HepG2 (cell line): ENCODE results near the gene LPXN. TPM values are rescaled to one million over a fixed set of nuclear protein-coding genes. Genes with fewer than 3 reads are reported as not detected.
A peak's percentile ranks its signal among the peaks of the same experiment; 100 is the strongest.

ENCODE experiments used
- ATF1 ChIP-seq: IDR thresholded peaks from 2 replicates; pipeline ENCODE4 v1.6.1; 2016; ENCODE audit warnings: mild to moderate bottlenecking, control low read depth
- CEBPG ChIP-seq: IDR thresholded peaks from 2 replicates; pipeline ENCODE4 v1.6.1; 2016
- FOXA3 ChIP-seq: IDR thresholded peaks from 2 replicates; pipeline ENCODE4 v1.6.1; 2016; ENCODE audit warnings: missing genetic modification reagents, missing compliant biosample characterization
- GATAD2A ChIP-seq: IDR thresholded peaks from 2 replicates; pipeline ENCODE4 v1.6.1; 2016
- HDAC2 ChIP-seq: sonication (generic); formaldehyde crosslinking; IDR thresholded peaks from 2 replicates; pipeline ENCODE4 v1.4.0; 2020; ENCODE audit warnings: missing genetic modification reagents
- HMG20A ChIP-seq: IDR thresholded peaks from 2 replicates; pipeline ENCODE4 v1.6.1; 2016; ENCODE audit warnings: borderline replicate concordance
- HNF4A ChIP-seq: sonication (generic); formaldehyde crosslinking; IDR thresholded peaks from 2 replicates; pipeline ENCODE4 v1.4.0; 2020; ENCODE audit warnings: missing genetic modification reagents
- ISL2 ChIP-seq: sonication (generic); formaldehyde crosslinking; IDR thresholded peaks from 2 replicates; pipeline ENCODE4 v1.5.0; 2020; ENCODE audit warnings: missing genetic modification reagents
- MED1 ChIP-seq: sonication (generic); formaldehyde crosslinking; IDR thresholded peaks from 2 replicates; pipeline ENCODE4 v1.4.0; 2020; ENCODE audit warnings: missing genetic modification reagents
- MEF2D ChIP-seq: sonication (generic); formaldehyde crosslinking; IDR thresholded peaks from 2 replicates; pipeline ENCODE4 v1.5.1; 2020; ENCODE audit warnings: mild to moderate bottlenecking, missing genetic modification reagents
- NCOA2 ChIP-seq: sonication (generic); formaldehyde crosslinking; IDR thresholded peaks from 2 replicates; pipeline ENCODE4 v1.8.0; 2022; ENCODE audit warnings: inconsistent platforms
- NR2F6 ChIP-seq, 2 experiments: IDR thresholded peaks; 2 replicates each; pipeline ENCODE4 v1.6.1; 2016; ENCODE audit warnings: antibody characterized with exemption in 1 of 2, mild to moderate bottlenecking in 1 of 2
- RARA ChIP-seq: IDR thresholded peaks from 2 replicates; pipeline ENCODE4 v1.6.1; 2016; ENCODE audit warnings: missing genetic modification reagents, missing compliant biosample characterization
- SOX13 ChIP-seq, 3 experiments: fragments of 450-650 bp in 1 of 3; sonication (generic) in 1 of 3; formaldehyde crosslinking in 1 of 3; IDR thresholded peaks in 2 of 3; conservative IDR thresholded peaks in 1 of 3; 2 replicates each; pipeline versions ENCODE4 v1.5.0 to v1.6.1; 2016 to 2020; ENCODE audit warnings: antibody characterized with exemption in 1 of 3, mild to moderate bottlenecking in 1 of 3, missing compliant biosample characterization in 1 of 3, missing genetic modification reagents in 1 of 3, moderate library complexity in 1 of 3
- SYNCRIP ChIP-seq: fragments of 200-400 bp; formaldehyde crosslinking; IDR thresholded peaks from 2 replicates; pipeline ENCODE4 v1.6.1; 2018; ENCODE audit warnings: mild to moderate bottlenecking, low read depth, low read length; ENCODE audit not compliant: insufficient read depth
- TCF7 ChIP-seq: sonication (generic); IDR thresholded peaks from 2 replicates; pipeline ENCODE4 v1.6.1; 2016; ENCODE audit warnings: antibody characterized with exemption, low read depth
- ZMYM4 ChIP-seq: sonication (generic); formaldehyde crosslinking; IDR thresholded peaks from 2 replicates; pipeline ENCODE4 v1.8.1; 2023; ENCODE audit warnings: mild to moderate bottlenecking, missing genetic modification reagents
- ZNF512B ChIP-seq: sonication (generic); formaldehyde crosslinking; IDR thresholded peaks from 2 replicates; pipeline ENCODE4 v1.5.1; 2020; ENCODE audit warnings: missing genetic modification reagents, mild to moderate bottlenecking, borderline replicate concordance
- ZNF550 ChIP-seq: sonication (generic); formaldehyde crosslinking; IDR thresholded peaks from 2 replicates; pipeline ENCODE4 v1.4.0; 2020; ENCODE audit warnings: mild to moderate bottlenecking, missing genetic modification reagents, borderline replicate concordance
- ZNF567 ChIP-seq: sonication (generic); formaldehyde crosslinking; IDR thresholded peaks from 2 replicates; pipeline ENCODE4 v1.8.1; 2023; ENCODE audit warnings: mild to moderate bottlenecking, missing genetic modification reagents, borderline replicate concordance
- ZNF614 ChIP-seq: IDR thresholded peaks from 2 replicates; pipeline ENCODE4 v1.6.1; 2018; ENCODE audit warnings: missing biosample characterization, missing genetic modification reagents, inconsistent platforms, borderline replicate concordance
- ZNF7 ChIP-seq: IDR thresholded peaks from 2 replicates; pipeline ENCODE4 v1.6.1; 2016; ENCODE audit warnings: missing biosample characterization, missing genetic modification reagents
- ZNF782 ChIP-seq: sonication (generic); formaldehyde crosslinking; IDR thresholded peaks from 2 replicates; pipeline ENCODE4 v1.4.0; 2020; ENCODE audit warnings: missing genetic modification reagents, mild to moderate bottlenecking, borderline replicate concordance
- polyA plus RNA-seq, 8 experiments: library from polyadenylated mRNA; depleted of rRNA in 3 of 8; stranded (reverse) in 7 of 8; unstranded in 1 of 8; fragments of >200 nt; fragmentation: Illumina TruSeq in 4 of 8; extraction: Trizol in 4 of 8; gene quantifications; 2 replicates each; pipeline versions ENCODE4 v1.2.1 to v1.2.3, GENCODE V29; 2011 to 2016; ENCODE audit warnings: low read depth in 4 of 8, missing spikeins in 1 of 8, mixed read lengths in 1 of 8; ENCODE audit not compliant: insufficient read depth in 1 of 8
- total RNA-seq, 5 experiments: library from RNA; depleted of rRNA; stranded (reverse); fragments of >200 nt; fragmentation: Illumina TruSeq; extraction: Trizol; gene quantifications; 2 replicates each; pipeline ENCODE4 v1.2.3, GENCODE V29; 2016; ENCODE audit warnings: low read depth in 1 of 5
- TF ChIP-seq, protein P1 (sequence below): IDR thresholded peaks from 2 replicates; pipeline ENCODE4 v1.6.1; 2012; ENCODE audit warnings: low read depth, low read length, improper control_type of control experiment
- TF ChIP-seq, protein P2 (sequence below): IDR thresholded peaks from 2 replicates; pipeline ENCODE4 v1.6.1; 2018; ENCODE audit warnings: missing genetic modification reagents

LPXN gene
- total and polyA plus RNA-seq, 2 of the 13 experiments (the other 11 are each of a cell fraction or from before 2014, with no cell fraction given): 1.7 to 3.5 TPM

DNA sequence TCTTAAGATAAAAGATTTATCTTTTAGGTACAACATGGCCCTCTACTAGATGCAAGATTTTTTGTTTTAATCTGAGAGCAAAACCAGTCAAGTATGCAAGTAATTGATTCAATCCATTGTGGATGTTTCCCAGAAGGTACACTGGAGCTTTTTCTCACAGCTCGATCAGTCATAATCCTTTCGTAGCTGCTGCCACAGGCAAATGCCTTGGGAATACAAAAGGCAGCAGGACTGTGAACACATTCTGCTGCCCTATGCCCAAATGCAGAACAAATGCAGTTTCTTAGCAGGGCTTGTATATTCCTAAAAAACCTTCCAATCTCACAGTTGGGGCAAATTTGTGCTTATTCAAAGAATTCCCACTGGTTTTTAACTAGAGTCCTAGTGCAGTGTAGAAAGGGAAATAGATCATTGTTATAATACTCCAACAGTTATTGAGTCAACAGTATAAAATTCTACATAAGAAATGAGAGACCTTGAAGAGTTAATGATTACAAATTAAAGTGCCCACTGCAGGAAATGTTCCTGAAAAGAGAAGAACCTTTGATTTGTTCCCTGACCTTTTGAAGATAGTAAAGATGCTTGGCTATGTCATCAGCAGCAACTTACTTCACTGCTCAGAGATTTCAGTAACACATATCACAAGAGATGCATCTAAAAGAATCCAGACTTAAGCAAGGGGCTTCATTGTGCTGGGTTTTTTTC lies 14.1 kb downstream of the LPXN start (continued):
- TF ChIP-seq ZNF567: no peak
- no peak for TF ChIP-seq ZNF512B (CRISPR knock-in tag)
- peak; percentile 37; the same call in 1 of the 2 replicates for TF ChIP-seq NR2F6 (IDR thresholded peaks at IDR 0.05)
- peak; percentile 43; the same call in 1 of the 2 replicates for TF ChIP-seq NR2F6 (CRISPR knock-in tag; IDR thresholded peaks at IDR 0.05)
- TF ChIP-seq, protein P1, sequence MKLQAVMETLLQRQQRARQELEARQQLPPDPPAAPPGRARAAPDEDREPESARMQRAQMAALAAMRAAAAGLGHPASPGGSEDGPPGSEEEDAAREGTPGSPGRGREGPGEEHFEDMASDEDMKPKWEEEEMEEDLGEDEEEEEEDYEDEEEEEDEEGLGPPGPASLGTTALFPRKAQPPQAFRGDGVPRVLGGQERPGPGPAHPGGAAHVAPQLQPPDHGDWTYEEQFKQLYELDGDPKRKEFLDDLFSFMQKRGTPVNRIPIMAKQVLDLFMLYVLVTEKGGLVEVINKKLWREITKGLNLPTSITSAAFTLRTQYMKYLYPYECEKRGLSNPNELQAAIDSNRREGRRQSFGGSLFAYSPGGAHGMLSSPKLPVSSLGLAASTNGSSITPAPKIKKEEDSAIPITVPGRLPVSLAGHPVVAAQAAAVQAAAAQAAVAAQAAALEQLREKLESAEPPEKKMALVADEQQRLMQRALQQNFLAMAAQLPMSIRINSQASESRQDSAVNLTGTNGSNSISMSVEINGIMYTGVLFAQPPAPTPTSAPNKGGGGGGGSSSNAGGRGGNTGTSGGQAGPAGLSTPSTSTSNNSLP: peak; percentile 65; the same call in 1 of the 2 replicates
- no peak for TF ChIP-seq MEF2D (CRISPR knock-in tag)
- peak; percentile 54; the same call in 1 of the 2 replicates for TF ChIP-seq NCOA2 (CRISPR knock-in tag)
- peak; percentile 34; the same call in 1 of the 2 replicates for TF ChIP-seq ZNF614
- peak; percentile 72; the same call in 1 of the 2 replicates for TF ChIP-seq ZNF7 (CRISPR knock-in tag)
- no peak for TF ChIP-seq ZNF550 (CRISPR knock-in tag)
- TF ChIP-seq HDAC2 (CRISPR knock-in tag): 0 out of 2 replicates have a peak, but pooled peaks have one; percentile 52
- no peak for TF ChIP-seq MED1 (CRISPR knock-in tag)
- 0 out of 2 replicates have a peak, but pooled peaks have one; percentile 31 for TF ChIP-seq HNF4A
- peak; percentile 41; the same call in 1 of the 2 replicates for TF ChIP-seq ISL2 (CRISPR knock-in tag)
- no peak for TF ChIP-seq ATF1 (CRISPR knock-in tag)
- TF ChIP-seq HMG20A (CRISPR knock-in tag): peak; percentile 12
- peak; percentile 58; the same call in 1 of the 2 replicates for TF ChIP-seq GATAD2A (CRISPR knock-in tag)
- TF ChIP-seq SOX13 (IDR thresholded peaks at IDR 0.05): no peak
- peak in 1 of 2 experiments; percentile 14; a peak in 1 of 4 replicates for TF ChIP-seq SOX13 (CRISPR knock-in tag; conservative IDR thresholded peaks at IDR 0.05 in 1 of 2, IDR thresholded peaks at IDR 0.05 in 1 of 2)
- TF ChIP-seq FOXA3: 0 out of 2 replicates have a peak, but pooled peaks have one; percentile 8
- TF ChIP-seq, protein P2, sequence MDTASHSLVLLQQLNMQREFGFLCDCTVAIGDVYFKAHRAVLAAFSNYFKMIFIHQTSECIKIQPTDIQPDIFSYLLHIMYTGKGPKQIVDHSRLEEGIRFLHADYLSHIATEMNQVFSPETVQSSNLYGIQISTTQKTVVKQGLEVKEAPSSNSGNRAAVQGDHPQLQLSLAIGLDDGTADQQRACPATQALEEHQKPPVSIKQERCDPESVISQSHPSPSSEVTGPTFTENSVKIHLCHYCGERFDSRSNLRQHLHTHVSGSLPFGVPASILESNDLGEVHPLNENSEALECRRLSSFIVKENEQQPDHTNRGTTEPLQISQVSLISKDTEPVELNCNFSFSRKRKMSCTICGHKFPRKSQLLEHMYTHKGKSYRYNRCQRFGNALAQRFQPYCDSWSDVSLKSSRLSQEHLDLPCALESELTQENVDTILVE (CRISPR knock-in tag): 0 out of 2 replicates have a peak, but pooled peaks have one; percentile 2
- 0 out of 2 replicates have a peak, but pooled peaks have one; percentile 28 for TF ChIP-seq TCF7
- TF ChIP-seq CEBPG (CRISPR knock-in tag): peak; percentile 59; the same call in 1 of the 2 replicates
- peak; percentile 69 for TF ChIP-seq RARA (CRISPR knock-in tag)
- no peak for TF ChIP-seq SYNCRIP
- no peak for TF ChIP-seq ZNF782
- TF ChIP-seq ZMYM4 (CRISPR knock-in tag): no peak
